HEK293T (cell line): ENCODE data around the gene AKAP6.

Experiments
- CTCF ChIA-PET: fragments of 350-600 bp; formaldehyde crosslinking; extraction: SDS; loops from one replicate; lab custom pipeline; 2021; ENCODE audit warnings: antibody characterized with exemption, inconsistent platforms; lab: Yijun Ruan, JAX
- POLR2A ChIA-PET: fragments of 350-600 bp; formaldehyde crosslinking; extraction: SDS; loops from one replicate; lab custom pipeline; 2020; ENCODE audit warnings: antibody characterized with exemption, inconsistent platforms; lab: Yijun Ruan, JAX
- DNase-seq: peaks from one replicate; pipeline ENCODE4 v3.0.0; 2012; ENCODE audit warnings: mixed read lengths; ENCODE audit errors: extremely low spot score
- ARNT ChIP-seq: fragments of 450-650 bp; IDR thresholded peaks from 2 replicates; pipeline ENCODE4 v1.6.1; 2017; ENCODE audit warnings: mild to moderate bottlenecking
- BHLHE40 ChIP-seq: fragments of 450-650 bp; IDR thresholded peaks from 2 replicates; pipeline ENCODE4 v1.6.1; 2016; ENCODE audit warnings: mild to moderate bottlenecking, moderate library complexity, borderline replicate concordance
- CTBP1 ChIP-seq: fragments of 450-650 bp; IDR thresholded peaks from 2 replicates; pipeline ENCODE4 v1.6.1; 2016; ENCODE audit warnings: borderline replicate concordance
- ELF4 ChIP-seq: fragments of 450-650 bp; IDR thresholded peaks from 2 replicates; pipeline ENCODE4 v1.6.1; 2017; ENCODE audit warnings: antibody characterized with exemption
- FOXA1 ChIP-seq: fragments of 450-650 bp; IDR thresholded peaks from 2 replicates; pipeline ENCODE4 v1.6.1; 2016; ENCODE audit warnings: mild to moderate bottlenecking
- FOXK2 ChIP-seq: fragments of 450-650 bp; IDR thresholded peaks from 2 replicates; pipeline ENCODE4 v1.6.1; 2016; ENCODE audit warnings: mild to moderate bottlenecking
- FOXM1 ChIP-seq: fragments of 450-650 bp; IDR thresholded peaks from 2 replicates; pipeline ENCODE4 v1.6.1; 2017; ENCODE audit warnings: mild to moderate bottlenecking, borderline replicate concordance
- HDGF ChIP-seq: fragments of 450-650 bp; IDR thresholded peaks from 2 replicates; pipeline ENCODE4 v1.6.1; 2017; ENCODE audit warnings: antibody characterized with exemption, borderline replicate concordance
- L3MBTL2 ChIP-seq: fragments of 450-650 bp; conservative IDR thresholded peaks from 2 replicates; pipeline ENCODE4 v1.6.1; 2016; ENCODE audit warnings: mild to moderate bottlenecking
- LEF1 ChIP-seq: fragments of 450-650 bp; IDR thresholded peaks from 2 replicates; pipeline ENCODE4 v1.6.1; 2017; ENCODE audit warnings: mild to moderate bottlenecking, borderline replicate concordance
- NFRKB ChIP-seq: fragments of 450-650 bp; IDR thresholded peaks from 2 replicates; pipeline ENCODE4 v1.6.1; 2016; ENCODE audit warnings: mild to moderate bottlenecking, moderate library complexity
- PKNOX1 ChIP-seq: fragments of 450-650 bp; IDR thresholded peaks from 2 replicates; pipeline ENCODE4 v1.6.1; 2016
- SP1 ChIP-seq: fragments of 450-650 bp; IDR thresholded peaks from 2 replicates; pipeline ENCODE4 v1.6.1; 2017
- SUZ12 ChIP-seq: fragments of 450-650 bp; IDR thresholded peaks from 2 replicates; pipeline ENCODE4 v1.6.1; 2016; ENCODE audit warnings: mild to moderate bottlenecking
- TARDBP ChIP-seq: fragments of 450-650 bp; IDR thresholded peaks from 2 replicates; pipeline ENCODE4 v1.6.1; 2016
- ZNF384 ChIP-seq: fragments of 450-650 bp; IDR thresholded peaks from 2 replicates; pipeline ENCODE4 v1.6.1; 2016

The AKAP6 gene

GRCh38 chr14:32476532-32476931, 147.4 kb downstream of the AKAP6 start:
- TF ChIP-seq L3MBTL2 (no peak), PKNOX1 (no peak), SP1 (no peak), HDGF (no peak), ZNF384 (no peak), BHLHE40 (no peak), ARNT (no peak), CTBP1 (no peak), LEF1 (no peak), TARDBP (no peak), FOXA1 (no peak), FOXM1 (no peak), FOXK2 (no peak), SUZ12 (no peak), NFRKB (no peak), ELF4 (no peak)
- ChIA-PET POLR2A (no interaction called here), CTCF (interaction anchor here (1.1 kb wide), 2 partner anchors 18 to 37 kb away, joined by 3 read pairs; no protein-coding TSS in a partner anchor)
- no peak for DNase-seq

- ChIA-PET CTCF (interaction anchor here (1.1 kb wide), 2 partner anchors 17 to 36 kb away, joined by 3 read pairs; no protein-coding TSS in a partner anchor), POLR2A (no interaction called here)
- TF ChIP-seq ELF4: no peak
- no peak for TF ChIP-seq CTBP1
- no peak for TF ChIP-seq FOXA1
- TF ChIP-seq NFRKB: no peak
- no peak for DNase-seq
Observed at GRCh38 chr14:32477396-32477795, 148.3 kb downstream of the AKAP6 start.

- DNase-seq: no peak
- ChIA-PET CTCF (no interaction called here), POLR2A (no interaction called here)
- no peak for TF ChIP-seq TARDBP
- no peak for TF ChIP-seq SP1
- TF ChIP-seq HDGF: no peak
- no peak for TF ChIP-seq SUZ12
- TF ChIP-seq ZNF384: no peak
- no peak for TF ChIP-seq NFRKB
- TF ChIP-seq ARNT: no peak
Observed at GRCh38 chr14:32478050-32478449, 149.0 kb downstream of the AKAP6 start.

GRCh38 chr14:32480337-32480736, 151.2 kb downstream of the AKAP6 start:
- TF ChIP-seq ARNT (no peak), SUZ12 (no peak), ELF4 (no peak), NFRKB (no peak), BHLHE40 (no peak), HDGF (no peak), ZNF384 (no peak), L3MBTL2 (no peak), FOXK2 (no peak), FOXA1 (no peak)
- ChIA-PET CTCF (no interaction called here), POLR2A (no interaction called here)
- DNase-seq: no peak

- CTCF ChIA-PET: interaction anchor here (0.7 kb wide), 1 partner anchor 9 kb away, joined by 3 read pairs; no protein-coding TSS in a partner anchor
Observed at GRCh38 chr14:32481707-32482106, 152.6 kb downstream of the AKAP6 start.

GRCh38 chr14:32491416-32492016, 162.4 kb downstream of the AKAP6 start:
- POLR2A ChIA-PET: no interaction called here
- no peak for TF ChIP-seq FOXK2
- TF ChIP-seq ELF4: no peak
- TF ChIP-seq ARNT: no peak
- TF ChIP-seq NFRKB: no peak
- TF ChIP-seq SP1: no peak
- TF ChIP-seq BHLHE40: no peak
- no peak for TF ChIP-seq ZNF384
- no peak for TF ChIP-seq LEF1
- TF ChIP-seq FOXM1: no peak
- no peak for TF ChIP-seq CTBP1
- no peak for TF ChIP-seq L3MBTL2
- TF ChIP-seq FOXA1: no peak
- no peak for TF ChIP-seq TARDBP
- TF ChIP-seq HDGF: no peak
- TF ChIP-seq SUZ12: no peak
- no peak for DNase-seq
- CTCF ChIA-PET: no interaction called here

More at GRCh38 chr14:32481707-32482106, 152.6 kb downstream of the AKAP6 start:
- no peak for DNase-seq
- POLR2A ChIA-PET: no interaction called here
- no peak for TF ChIP-seq BHLHE40
- no peak for TF ChIP-seq CTBP1
- no peak for TF ChIP-seq ELF4
- no peak for TF ChIP-seq FOXK2
- no peak for TF ChIP-seq TARDBP
- TF ChIP-seq FOXA1: no peak
- no peak for TF ChIP-seq FOXM1
- no peak for TF ChIP-seq SUZ12
- TF ChIP-seq ARNT: no peak
- TF ChIP-seq L3MBTL2: no peak
- no peak for TF ChIP-seq PKNOX1
- no peak for TF ChIP-seq ZNF384
- no peak for TF ChIP-seq HDGF
- no peak for TF ChIP-seq NFRKB

GRCh38 chr14:32492457-32492856, 163.4 kb downstream of the AKAP6 start:
- ChIA-PET POLR2A (no interaction called here), CTCF (no interaction called here)
- TF ChIP-seq NFRKB (no peak), L3MBTL2 (no peak), SP1 (no peak), FOXM1 (no peak), FOXK2 (no peak)
- DNase-seq: no peak
